ENCODE data around the gene TMEM167B.
"Not testable (repeated sequence)": the region's sequence is repeated elsewhere in the genome, so short reads cannot be mapped to it uniquely, and the experiment has no call there.

Gene TMEM167B

GRCh38 chr1:109090196-109091077 is at the start of gene TMEM167B:
TSS of gene TMEM167B (plus strand) at chr1:109090764. CDS start at chr1:109090873, 109 bp downstream.
- DNase-seq: peak; percentile 65 to 77 (median 71)

- peak in 2 of 4 experiments; percentile 35 for DNase-seq
Measured at GRCh38 chr1:109040989-109041620, 49.5 kb upstream of the TMEM167B start.

GRCh38 chr1:109041621-109042468 is 48.7 kb upstream of the TMEM167B start, which contains the start of gene WDR47:
TSS of gene WDR47 (minus strand) at chr1:109042102. CDS start at chr1:109023512, 18,590 bp downstream.
- peak; percentile 83 to 93 (median 89) for DNase-seq

- no peak for DNase-seq
Measured at GRCh38 chr1:109045595-109045994, 45.0 kb upstream of the TMEM167B start.

GRCh38 chr1:109046671-109047070 is 43.9 kb upstream of the TMEM167B start:
- no peak for DNase-seq

- DNase-seq: no peak
Measured at GRCh38 chr1:109047339-109047738, 43.2 kb upstream of the TMEM167B start.

- no peak for DNase-seq
Measured at GRCh38 chr1:109048335-109048734, 42.2 kb upstream of the TMEM167B start.

- DNase-seq: no peak
Measured at GRCh38 chr1:109050228-109050995, 40.2 kb upstream of the TMEM167B start.

GRCh38 chr1:109052145-109052544 is 38.4 kb upstream of the TMEM167B start:
- DNase-seq: not testable (repeated sequence)

- no peak for DNase-seq
Measured at GRCh38 chr1:109056064-109056463, 34.5 kb upstream of the TMEM167B start.

- no peak for DNase-seq
Measured at GRCh38 chr1:109059026-109059425, 31.5 kb upstream of the TMEM167B start.

GRCh38 chr1:109060707-109061106 is 29.9 kb upstream of the TMEM167B start:
- no peak for DNase-seq

GRCh38 chr1:109061183-109061582 is 29.4 kb upstream of the TMEM167B start:
- DNase-seq: no peak

GRCh38 chr1:109065137-109065536 is 25.4 kb upstream of the TMEM167B start:
- DNase-seq: no peak

- no peak for DNase-seq
Measured at GRCh38 chr1:109067883-109068282, 22.7 kb upstream of the TMEM167B start.

GRCh38 chr1:109069294-109069693 is 21.3 kb upstream of the TMEM167B start:
- no peak for DNase-seq

GRCh38 chr1:109075531-109076490 is 14.8 kb upstream of the TMEM167B start, which contains the start of gene TAF13:
TSS of gene TAF13 (minus strand) at chr1:109076003. CDS start at chr1:109075947, 56 bp downstream.
- peak; percentile 50 to 81 (median 66) for DNase-seq

- DNase-seq: no peak
Measured at GRCh38 chr1:109078317-109078716, 12.2 kb upstream of the TMEM167B start.

- DNase-seq: no peak
Measured at GRCh38 chr1:109079240-109079622, 11.3 kb upstream of the TMEM167B start.

- DNase-seq: no peak
Measured at GRCh38 chr1:109080441-109081082, 10.0 kb upstream of the TMEM167B start.

Data from activated naive CD4-positive, alpha-beta T cell (primary cell).